SK-N-SH treated with all-trans-retinoic acid at 6 μM for 48 hours (cell line): ENCODE measurements around the gene TAF15.

Experiments used
- ATAC-seq: fragments of 200-7000 bp; cut with Tn5 transposase; 3 replicates; pipeline ENCODE4 v1.9.1; 2020; ENCODE audit warnings: mild to moderate bottlenecking, moderate library complexity
- ARNTL ChIP-seq: fragments of 450-650 bp; formaldehyde crosslinking; IDR thresholded peaks from 2 replicates; pipeline ENCODE4 v1.5.0; 2020; ENCODE audit warnings: low read depth, mild to moderate bottlenecking, moderate library complexity, borderline replicate concordance
- BACH2 ChIP-seq: fragments of 250-450 bp; sonication (Bioruptor Pico); IDR thresholded peaks from 2 replicates; pipeline ENCODE4 v1.9.0; 2021; ENCODE audit warnings: mild to moderate bottlenecking, borderline replicate concordance
- CSDC2 ChIP-seq: fragments of 250-450 bp; sonication (Bioruptor Pico); IDR thresholded peaks from 2 replicates; pipeline ENCODE4 v1.5.0; 2020; ENCODE audit warnings: mild to moderate bottlenecking, moderate library complexity
- ESRRG ChIP-seq: fragments of 250-450 bp; sonication (Bioruptor Pico); IDR thresholded peaks from 2 replicates; pipeline ENCODE4 v1.6.1; 2021; ENCODE audit warnings: mild to moderate bottlenecking
- GLIS3 ChIP-seq: fragments of 250-450 bp; sonication (Bioruptor Pico); IDR thresholded peaks from 2 replicates; pipeline ENCODE4 v1.5.0; 2020; ENCODE audit warnings: mild to moderate bottlenecking, moderate library complexity
- ISL1 ChIP-seq: fragments of 250-450 bp; sonication (Bioruptor Pico); IDR thresholded peaks from 2 replicates; pipeline ENCODE4 v2.1.2; 2022; ENCODE audit warnings: mild to moderate bottlenecking, moderate library complexity
- OSR1 ChIP-seq: fragments of 250-450 bp; sonication (Bioruptor Pico); IDR thresholded peaks from 2 replicates; pipeline ENCODE4 v1.8.0; 2022; ENCODE audit warnings: moderate library complexity, mild to moderate bottlenecking, inconsistent platforms
- PPARA ChIP-seq: fragments of 250-450 bp; sonication (Bioruptor Pico); IDR thresholded peaks from 2 replicates; pipeline ENCODE4 v1.5.0; 2020; ENCODE audit warnings: mild to moderate bottlenecking, borderline replicate concordance
- SNAI2 ChIP-seq: fragments of 250-450 bp; sonication (Bioruptor Pico); IDR thresholded peaks from 2 replicates; pipeline ENCODE4 v1.5.0; 2020; ENCODE audit warnings: mild to moderate bottlenecking, moderate library complexity
- TCF4 ChIP-seq: fragments of 250-450 bp; sonication (Bioruptor Pico); IDR thresholded peaks from 2 replicates; pipeline ENCODE4 v1.8.0; 2021; ENCODE audit warnings: mild to moderate bottlenecking, moderate library complexity, borderline replicate concordance
- TOX ChIP-seq: fragments of 250-450 bp; sonication (Bioruptor Pico); IDR thresholded peaks from 2 replicates; pipeline ENCODE4 v1.8.0; 2021; ENCODE audit warnings: mild to moderate bottlenecking, moderate library complexity, borderline replicate concordance
- ZC3H10 ChIP-seq: fragments of 250-450 bp; sonication (Bioruptor Pico); IDR thresholded peaks from 2 replicates; pipeline ENCODE4 v1.5.1; 2021; ENCODE audit warnings: mild to moderate bottlenecking, moderate library complexity
- ZFP3 ChIP-seq: fragments of 250-450 bp; sonication (Bioruptor Pico); IDR thresholded peaks from 2 replicates; pipeline ENCODE4 v1.5.0; 2020; ENCODE audit warnings: mild to moderate bottlenecking, moderate library complexity
- ZNF565 ChIP-seq: fragments of 450-650 bp; formaldehyde crosslinking; conservative IDR thresholded peaks from 2 replicates; pipeline ENCODE4 v1.5.0; 2020; ENCODE audit warnings: low read depth, mild to moderate bottlenecking, moderate library complexity
- ZNF70 ChIP-seq: fragments of 450-650 bp; formaldehyde crosslinking; IDR thresholded peaks from 2 replicates; pipeline ENCODE4 v1.5.0; 2020; ENCODE audit warnings: mild to moderate bottlenecking, moderate library complexity
- ZNF8 ChIP-seq: fragments of 450-650 bp; formaldehyde crosslinking; IDR thresholded peaks from 2 replicates; pipeline ENCODE4 v1.5.0; 2020; ENCODE audit warnings: mild to moderate bottlenecking, moderate library complexity
- TF ChIP-seq, protein P1 (sequence below): fragments of 250-450 bp; sonication (Bioruptor Pico); IDR thresholded peaks from 2 replicates; pipeline ENCODE4 v1.5.1; 2020; ENCODE audit warnings: low read depth, mild to moderate bottlenecking, moderate library complexity
- TF ChIP-seq, protein P2 (sequence below): fragments of 250-450 bp; sonication (Bioruptor Pico); IDR thresholded peaks from 2 replicates; pipeline ENCODE4 v1.5.1; 2021; ENCODE audit warnings: mild to moderate bottlenecking, moderate library complexity
- TF ChIP-seq, protein P3 (sequence below): fragments of 250-450 bp; sonication (Bioruptor Pico); IDR thresholded peaks from 2 replicates; pipeline ENCODE4 v1.8.0; 2021; ENCODE audit warnings: low read depth, mild to moderate bottlenecking, moderate library complexity, borderline replicate concordance
- TF ChIP-seq, protein P4 (sequence below): fragments of 250-450 bp; sonication (Bioruptor Pico); IDR thresholded peaks from 2 replicates; pipeline ENCODE4 v1.8.0; 2020; ENCODE audit warnings: mild to moderate bottlenecking, moderate library complexity, borderline replicate concordance
- TF ChIP-seq, protein P5 (sequence below): fragments of 250-450 bp; sonication (Bioruptor Pico); IDR thresholded peaks from 2 replicates; pipeline ENCODE4 v1.5.0; 2020; ENCODE audit warnings: mild to moderate bottlenecking, moderate library complexity

TAF15 gene

DNA sequence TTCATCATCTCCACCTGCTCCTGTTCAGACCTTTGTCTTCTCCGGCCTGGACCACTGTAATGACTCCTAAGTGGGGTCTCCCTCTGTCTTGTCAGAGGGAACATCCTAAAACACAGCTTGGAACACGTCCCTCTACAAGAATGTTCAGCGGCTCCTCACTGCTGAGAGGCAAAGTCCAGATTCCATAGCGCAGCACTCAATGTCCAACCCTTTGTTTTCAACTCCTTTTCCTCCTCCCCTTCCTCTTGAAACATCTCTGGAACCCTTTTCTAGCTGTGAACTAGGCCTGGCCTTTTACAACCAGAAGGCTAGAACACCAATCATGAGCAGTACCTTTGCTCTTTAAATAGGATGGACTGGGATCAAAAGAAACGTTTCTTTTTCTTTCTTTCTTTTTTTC is 47.7 kb upstream of the TAF15 start (continued):
- TF ChIP-seq, protein P1, sequence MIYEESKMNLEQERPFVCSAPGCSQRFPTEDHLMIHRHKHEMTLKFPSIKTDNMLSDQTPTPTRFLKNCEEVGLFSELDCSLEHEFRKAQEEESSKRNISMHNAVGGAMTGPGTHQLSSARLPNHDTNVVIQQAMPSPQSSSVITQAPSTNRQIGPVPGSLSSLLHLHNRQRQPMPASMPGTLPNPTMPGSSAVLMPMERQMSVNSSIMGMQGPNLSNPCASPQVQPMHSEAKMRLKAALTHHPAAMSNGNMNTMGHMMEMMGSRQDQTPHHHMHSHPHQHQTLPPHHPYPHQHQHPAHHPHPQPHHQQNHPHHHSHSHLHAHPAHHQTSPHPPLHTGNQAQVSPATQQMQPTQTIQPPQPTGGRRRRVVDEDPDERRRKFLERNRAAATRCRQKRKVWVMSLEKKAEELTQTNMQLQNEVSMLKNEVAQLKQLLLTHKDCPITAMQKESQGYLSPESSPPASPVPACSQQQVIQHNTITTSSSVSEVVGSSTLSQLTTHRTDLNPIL, result no peak

DNA sequence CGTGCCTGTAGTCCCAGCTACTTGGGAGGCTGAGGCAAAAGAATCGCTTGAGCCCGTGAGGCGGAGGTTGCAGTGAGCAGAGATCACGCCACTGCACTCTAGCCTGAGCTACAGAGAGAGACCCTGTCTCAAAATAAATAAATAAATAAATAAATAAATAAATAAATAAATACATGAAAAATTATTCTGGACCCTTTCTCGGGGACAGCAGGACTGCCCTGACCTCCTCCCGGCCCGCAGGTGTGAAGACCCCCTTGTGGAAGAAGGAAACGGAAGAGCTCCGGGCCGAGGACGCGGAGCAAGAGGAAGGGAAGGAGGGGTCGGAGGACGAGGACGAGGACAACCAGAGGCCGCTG is 45.5 kb upstream of the TAF15 start:
- ATAC-seq, result no peak
- TF ChIP-seq GLIS3 (CRISPR knock-in tag) (no peak), ISL1 (CRISPR knock-in tag) (no peak), TOX (CRISPR knock-in tag) (no peak), ZFP3 (CRISPR knock-in tag) (no peak), SNAI2 (CRISPR knock-in tag) (no peak), OSR1 (CRISPR knock-in tag) (no peak), ZC3H10 (no peak), ESRRG (CRISPR knock-in tag) (no peak), ZNF565 (CRISPR knock-in tag) (no peak), PPARA (CRISPR knock-in tag) (no peak), CSDC2 (no peak), ZNF8 (no peak), BACH2 (CRISPR knock-in tag) (no peak), ARNTL (CRISPR knock-in tag) (no peak), ZNF70 (no peak), TCF4 (CRISPR knock-in tag) (no peak)
- TF ChIP-seq, protein P2, sequence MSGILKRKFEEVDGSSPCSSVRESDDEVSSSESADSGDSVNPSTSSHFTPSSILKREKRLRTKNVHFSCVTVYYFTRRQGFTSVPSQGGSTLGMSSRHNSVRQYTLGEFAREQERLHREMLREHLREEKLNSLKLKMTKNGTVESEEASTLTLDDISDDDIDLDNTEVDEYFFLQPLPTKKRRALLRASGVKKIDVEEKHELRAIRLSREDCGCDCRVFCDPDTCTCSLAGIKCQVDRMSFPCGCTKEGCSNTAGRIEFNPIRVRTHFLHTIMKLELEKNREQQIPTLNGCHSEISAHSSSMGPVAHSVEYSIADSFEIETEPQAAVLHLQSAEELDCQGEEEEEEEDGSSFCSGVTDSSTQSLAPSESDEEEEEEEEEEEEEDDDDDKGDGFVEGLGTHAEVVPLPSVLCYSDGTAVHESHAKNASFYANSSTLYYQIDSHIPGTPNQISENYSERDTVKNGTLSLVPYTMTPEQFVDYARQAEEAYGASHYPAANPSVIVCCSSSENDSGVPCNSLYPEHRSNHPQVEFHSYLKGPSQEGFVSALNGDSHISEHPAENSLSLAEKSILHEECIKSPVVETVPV (CRISPR knock-in tag), result no peak
- TF ChIP-seq, protein P1, result no peak
- TF ChIP-seq, protein P3, sequence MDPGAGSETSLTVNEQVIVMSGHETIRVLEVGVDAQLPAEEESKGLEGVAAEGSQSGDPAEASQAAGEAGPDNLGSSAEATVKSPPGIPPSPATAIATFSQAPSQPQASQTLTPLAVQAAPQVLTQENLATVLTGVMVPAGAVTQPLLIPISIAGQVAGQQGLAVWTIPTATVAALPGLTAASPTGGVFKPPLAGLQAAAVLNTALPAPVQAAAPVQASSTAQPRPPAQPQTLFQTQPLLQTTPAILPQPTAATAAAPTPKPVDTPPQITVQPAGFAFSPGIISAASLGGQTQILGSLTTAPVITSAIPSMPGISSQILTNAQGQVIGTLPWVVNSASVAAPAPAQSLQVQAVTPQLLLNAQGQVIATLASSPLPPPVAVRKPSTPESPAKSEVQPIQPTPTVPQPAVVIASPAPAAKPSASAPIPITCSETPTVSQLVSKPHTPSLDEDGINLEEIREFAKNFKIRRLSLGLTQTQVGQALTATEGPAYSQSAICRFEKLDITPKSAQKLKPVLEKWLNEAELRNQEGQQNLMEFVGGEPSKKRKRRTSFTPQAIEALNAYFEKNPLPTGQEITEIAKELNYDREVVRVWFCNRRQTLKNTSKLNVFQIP, result no peak
- TF ChIP-seq, protein P4, sequence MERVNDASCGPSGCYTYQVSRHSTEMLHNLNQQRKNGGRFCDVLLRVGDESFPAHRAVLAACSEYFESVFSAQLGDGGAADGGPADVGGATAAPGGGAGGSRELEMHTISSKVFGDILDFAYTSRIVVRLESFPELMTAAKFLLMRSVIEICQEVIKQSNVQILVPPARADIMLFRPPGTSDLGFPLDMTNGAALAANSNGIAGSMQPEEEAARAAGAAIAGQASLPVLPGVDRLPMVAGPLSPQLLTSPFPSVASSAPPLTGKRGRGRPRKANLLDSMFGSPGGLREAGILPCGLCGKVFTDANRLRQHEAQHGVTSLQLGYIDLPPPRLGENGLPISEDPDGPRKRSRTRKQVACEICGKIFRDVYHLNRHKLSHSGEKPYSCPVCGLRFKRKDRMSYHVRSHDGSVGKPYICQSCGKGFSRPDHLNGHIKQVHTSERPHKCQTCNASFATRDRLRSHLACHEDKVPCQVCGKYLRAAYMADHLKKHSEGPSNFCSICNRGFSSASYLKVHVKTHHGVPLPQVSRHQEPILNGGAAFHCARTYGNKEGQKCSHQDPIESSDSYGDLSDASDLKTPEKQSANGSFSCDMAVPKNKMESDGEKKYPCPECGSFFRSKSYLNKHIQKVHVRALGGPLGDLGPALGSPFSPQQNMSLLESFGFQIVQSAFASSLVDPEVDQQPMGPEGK (CRISPR knock-in tag), result no peak

DNA sequence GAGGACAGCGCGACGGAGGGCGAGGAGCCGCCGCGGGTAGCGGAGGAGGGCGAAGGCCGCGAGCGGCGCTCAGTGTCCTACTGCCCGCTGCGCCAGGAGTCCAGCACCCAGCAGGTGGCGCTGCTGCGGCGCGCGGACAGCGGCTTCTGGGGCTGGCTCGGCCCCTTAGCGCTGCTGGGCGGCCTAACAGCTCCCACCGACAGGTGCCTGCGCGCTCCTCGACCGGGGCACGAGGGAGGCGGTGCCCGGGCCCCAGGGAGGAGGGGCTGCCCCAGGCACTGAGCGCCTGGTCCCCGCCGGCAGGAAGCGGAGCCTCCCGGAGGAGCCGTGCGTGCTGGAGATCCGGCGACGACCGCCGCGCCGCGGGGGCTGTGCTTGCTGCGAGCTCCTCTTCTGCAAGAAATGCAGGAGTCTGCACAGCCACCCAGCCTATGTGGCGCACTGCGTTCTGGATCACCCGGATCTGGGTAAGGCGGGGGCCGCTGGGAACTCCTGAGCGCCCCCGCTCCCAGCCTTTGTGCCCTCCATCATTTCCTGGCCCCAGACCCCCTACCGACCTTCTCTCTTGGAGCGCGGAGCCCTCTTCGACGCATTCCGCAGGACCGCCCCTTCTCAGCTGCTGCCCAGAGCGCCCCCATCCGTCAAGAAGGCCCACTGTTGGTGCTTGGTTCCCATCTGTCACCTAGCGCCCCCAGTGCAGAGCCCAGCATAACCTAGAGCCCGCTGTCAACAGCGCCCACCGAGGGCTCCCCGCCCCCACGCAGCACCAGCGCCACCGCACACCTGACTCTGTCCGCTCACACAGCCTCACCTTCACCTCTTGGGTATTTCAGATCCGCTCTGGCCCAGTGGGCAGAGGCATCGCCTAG is 44.9 kb upstream of the TAF15 start:
- ATAC-seq, result peak; percentile 99
- TF ChIP-seq, protein P5, sequence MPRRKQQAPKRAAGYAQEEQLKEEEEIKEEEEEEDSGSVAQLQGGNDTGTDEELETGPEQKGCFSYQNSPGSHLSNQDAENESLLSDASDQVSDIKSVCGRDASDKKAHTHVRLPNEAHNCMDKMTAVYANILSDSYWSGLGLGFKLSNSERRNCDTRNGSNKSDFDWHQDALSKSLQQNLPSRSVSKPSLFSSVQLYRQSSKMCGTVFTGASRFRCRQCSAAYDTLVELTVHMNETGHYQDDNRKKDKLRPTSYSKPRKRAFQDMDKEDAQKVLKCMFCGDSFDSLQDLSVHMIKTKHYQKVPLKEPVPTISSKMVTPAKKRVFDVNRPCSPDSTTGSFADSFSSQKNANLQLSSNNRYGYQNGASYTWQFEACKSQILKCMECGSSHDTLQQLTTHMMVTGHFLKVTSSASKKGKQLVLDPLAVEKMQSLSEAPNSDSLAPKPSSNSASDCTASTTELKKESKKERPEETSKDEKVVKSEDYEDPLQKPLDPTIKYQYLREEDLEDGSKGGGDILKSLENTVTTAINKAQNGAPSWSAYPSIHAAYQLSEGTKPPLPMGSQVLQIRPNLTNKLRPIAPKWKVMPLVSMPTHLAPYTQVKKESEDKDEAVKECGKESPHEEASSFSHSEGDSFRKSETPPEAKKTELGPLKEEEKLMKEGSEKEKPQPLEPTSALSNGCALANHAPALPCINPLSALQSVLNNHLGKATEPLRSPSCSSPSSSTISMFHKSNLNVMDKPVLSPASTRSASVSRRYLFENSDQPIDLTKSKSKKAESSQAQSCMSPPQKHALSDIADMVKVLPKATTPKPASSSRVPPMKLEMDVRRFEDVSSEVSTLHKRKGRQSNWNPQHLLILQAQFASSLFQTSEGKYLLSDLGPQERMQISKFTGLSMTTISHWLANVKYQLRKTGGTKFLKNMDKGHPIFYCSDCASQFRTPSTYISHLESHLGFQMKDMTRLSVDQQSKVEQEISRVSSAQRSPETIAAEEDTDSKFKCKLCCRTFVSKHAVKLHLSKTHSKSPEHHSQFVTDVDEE, result no peak
- TF ChIP-seq ZNF8, result no peak
- TF ChIP-seq ZC3H10, result no peak
- TF ChIP-seq ISL1 (CRISPR knock-in tag), result no peak
- peak; percentile 100 for TF ChIP-seq ZFP3 (CRISPR knock-in tag)
- peak; percentile 99 for TF ChIP-seq SNAI2 (CRISPR knock-in tag)
- TF ChIP-seq ZNF70, result peak; percentile 73; the same call in 1 of the 2 replicates
